ENCODE measurements around the gene BANP.
A peak's percentile ranks its signal among the peaks of the same experiment; 100 is the strongest.
"Not testable (repeated sequence)": the region's sequence is repeated elsewhere in the genome, so short reads cannot be mapped to it uniquely, and the experiment has no call there.

The BANP gene

GRCh38 chr16:87927195-87927562 is 24.1 kb upstream of the BANP start:
- no peak for DNase-seq (ENCODE audit: low spot score)

- DNase-seq (ENCODE audit: low spot score) = no peak
These were observed 21.2 kb upstream of the BANP start for GRCh38 chr16:87929986-87930385.

- peak; percentile 69 for DNase-seq (ENCODE audit: low spot score)
These were observed 20.8 kb upstream of the BANP start for GRCh38 chr16:87930456-87930855.

- DNase-seq (ENCODE audit: low spot score) = no peak
These were observed 19.7 kb upstream of the BANP start for GRCh38 chr16:87931504-87931903.

GRCh38 chr16:87932475-87933139 is 18.6 kb upstream of the BANP start:
- not testable (repeated sequence) for DNase-seq (ENCODE audit: low spot score)

- DNase-seq (ENCODE audit: low spot score) = no peak
These were observed 18.1 kb upstream of the BANP start for GRCh38 chr16:87933140-87933495.

GRCh38 chr16:87934752-87935425 is 16.3 kb upstream of the BANP start:
- DNase-seq (ENCODE audit: low spot score) = not testable (repeated sequence)

GRCh38 chr16:87936016-87936374 is 15.2 kb upstream of the BANP start:
- DNase-seq (ENCODE audit: low spot score) = not testable (repeated sequence)

- no peak for DNase-seq (ENCODE audit: low spot score)
These were observed 14.6 kb upstream of the BANP start, which contains the start of gene CA5A for GRCh38 chr16:87936375-87937230. TSS of gene CA5A (minus strand) at chr16:87936529. CDS start at chr16:87936450, 79 bp downstream.

- not testable (repeated sequence) for DNase-seq (ENCODE audit: low spot score)
These were observed 14.0 kb upstream of the BANP start for GRCh38 chr16:87937231-87937542.

- no peak for DNase-seq (ENCODE audit: low spot score)
These were observed 12.8 kb upstream of the BANP start for GRCh38 chr16:87938412-87938949.

- no peak for DNase-seq (ENCODE audit: low spot score)
These were observed 11.4 kb upstream of the BANP start for GRCh38 chr16:87939562-87940423.

- DNase-seq (ENCODE audit: low spot score) = no peak
These were observed 8.6 kb upstream of the BANP start for GRCh38 chr16:87942680-87943079.

- peak; percentile 34 for DNase-seq (ENCODE audit: low spot score)
These were observed 5.7 kb upstream of the BANP start for GRCh38 chr16:87945351-87946042.

GRCh38 chr16:87946596-87947347 is 4.5 kb upstream of the BANP start:
- no peak for DNase-seq (ENCODE audit: low spot score)

GRCh38 chr16:87947356-87948118 is 3.7 kb upstream of the BANP start:
- no peak for DNase-seq (ENCODE audit: low spot score)

- no peak for DNase-seq (ENCODE audit: low spot score)
These were observed 3.1 kb upstream of the BANP start for GRCh38 chr16:87948119-87948545.

- no peak for DNase-seq (ENCODE audit: low spot score)
These were observed 2.5 kb upstream of the BANP start for GRCh38 chr16:87948735-87949070.

GRCh38 chr16:87949071-87949744 is 2.0 kb upstream of the BANP start:
- no peak for DNase-seq (ENCODE audit: low spot score)

Data from GM03348 (cell line).